H1 (cell line): ENCODE data around the gene KRT83. TPM values are rescaled to one million over a fixed set of nuclear protein-coding genes. Genes with fewer than 3 reads are reported as not detected.

ENCODE experiments used
- CTCF ChIA-PET: fragments of 300-600 bp; sonication (Branson Sonifier 250); formaldehyde crosslinking; loops from one replicate; lab custom pipeline; 2021; ENCODE audit not compliant: partially characterized antibody; lab: Charles Lee
- POLR2A ChIA-PET: fragments of 300-600 bp; sonication (Branson Sonifier 250); formaldehyde crosslinking; loops from one replicate; lab custom pipeline; 2021; ENCODE audit warnings: inconsistent platforms; ENCODE audit not compliant: partially characterized antibody; lab: Charles Lee
- DNase-seq, 2 experiments: peaks; one replicate each; pipeline versions ENCODE4 v3.0.0 to v3.0.0-alpha.2; 2010 to 2022; ENCODE audit warnings: low spot score in 2 of 2, low read depth in 1 of 2, mixed read lengths in 1 of 2
- FAIRE-seq: peaks from 2 replicates; lab custom pipeline; 2011; peaks lifted over from hg19 to GRCh38; lab: Jason Lieb, UNC
- H2AFZ ChIP-seq: 2 replicates; pipeline ENCODE4 v1.8.1; 2012; ENCODE audit warnings: low read length, inconsistent platforms
- H2AK5ac ChIP-seq: 2 replicates; pipeline ENCODE4 v1.6.1; 2013; ENCODE audit warnings: low read depth, low read length
- H2BK120ac ChIP-seq: replicated peaks from 2 replicates; pipeline ENCODE3; 2013; ENCODE audit warnings: low read depth, low read length, inconsistent platforms
- H2BK12ac ChIP-seq: 2 replicates; pipeline ENCODE4 v1.6.1; 2013; ENCODE audit warnings: low read depth, low read length
- H2BK15ac ChIP-seq: 2 replicates; pipeline ENCODE4 v1.6.1; 2013; ENCODE audit warnings: low read length
- H2BK20ac ChIP-seq: 2 replicates; pipeline ENCODE4 v1.6.1; 2013; ENCODE audit warnings: low read length
- H2BK5ac ChIP-seq: 2 replicates; pipeline ENCODE4 v1.6.1; 2013; ENCODE audit warnings: low read depth, low read length
- H3K14ac ChIP-seq: 2 replicates; pipeline ENCODE4 v1.6.1; 2013; ENCODE audit warnings: inconsistent platforms; ENCODE audit not compliant: insufficient read length
- H3K18ac ChIP-seq: 2 replicates; pipeline ENCODE4 v1.6.1; 2013; ENCODE audit warnings: low read length; ENCODE audit errors: extremely low read depth
- H3K23ac ChIP-seq: 2 replicates; pipeline ENCODE4 v1.6.1; 2013; ENCODE audit warnings: inconsistent platforms; ENCODE audit not compliant: insufficient read length
- H3K23me2 ChIP-seq: 2 replicates; pipeline ENCODE4 v1.6.1; 2013; ENCODE audit warnings: low read depth, low read length
- H3K27ac ChIP-seq: 2 replicates; pipeline ENCODE4 v1.6.1; 2011; ENCODE audit warnings: low read depth, low read length, inconsistent platforms
- H3K27me3 ChIP-seq, 4 experiments: replicated peaks in 1 of 4; 1 replicate in 1 of 4; 2 replicates in 3 of 4; pipeline versions ENCODE4 v1.6.1 to v1.8.1; 2011 to 2013; ENCODE audit warnings: low read length in 3 of 4, mild to moderate bottlenecking in 3 of 4, inconsistent platforms in 2 of 4, mixed read lengths in 2 of 4, moderate library complexity in 1 of 4; ENCODE audit not compliant: control insufficient read depth in 3 of 4, insufficient read depth in 3 of 4; ENCODE audit errors: extremely low read depth in 1 of 4
- H3K36me3 ChIP-seq, 4 experiments: 2 replicates each; pipeline versions ENCODE4 v1.6.1 to v1.8.1; 2011 to 2013; ENCODE audit warnings: mild to moderate bottlenecking in 4 of 4, low read length in 3 of 4, moderate library complexity in 2 of 4, control low read depth in 1 of 4, inconsistent platforms in 1 of 4; ENCODE audit not compliant: insufficient read depth in 4 of 4, control insufficient read depth in 2 of 4
- H3K4ac ChIP-seq: replicated peaks from 2 replicates; pipeline ENCODE3; 2013; ENCODE audit warnings: low read length, low read depth, mixed read lengths, inconsistent platforms; ENCODE audit not compliant: insufficient read length
- H3K4me1 ChIP-seq, 4 experiments: replicated peaks in 1 of 4; 1 replicate in 1 of 4; 2 replicates in 3 of 4; pipeline versions ENCODE4 v1.6.1 to v1.8.1; 2011 to 2013; ENCODE audit warnings: low read length in 3 of 4, inconsistent platforms in 2 of 4, mixed read lengths in 1 of 4; ENCODE audit not compliant: insufficient read depth in 4 of 4, control insufficient read depth in 3 of 4
- H3K4me2 ChIP-seq, 2 experiments: 2 replicates each; pipeline versions ENCODE4 v1.6.1 to v1.8.1; 2011 to 2013; ENCODE audit warnings: low read depth in 2 of 2, low read length in 2 of 2, control low read depth in 1 of 2, inconsistent platforms in 1 of 2, mild to moderate bottlenecking in 1 of 2; ENCODE audit not compliant: insufficient read depth in 1 of 2
- H3K4me3 ChIP-seq, 4 experiments: fragments of 200-600, 300-600 bp in 1 of 4; sonication (generic), shearing (Covaris generic), sonication (Bioruptor Twin) in 1 of 4; 2 replicates each; pipeline versions ENCODE4 v1.5.1 to v1.8.1; 2011 to 2016; ENCODE audit warnings: low read length in 4 of 4, low read depth in 3 of 4, control low read depth in 2 of 4, inconsistent platforms in 2 of 4, mild to moderate bottlenecking in 2 of 4, mixed read lengths in 1 of 4, moderate library complexity in 1 of 4; ENCODE audit not compliant: insufficient read depth in 2 of 4; ENCODE audit errors: extremely low read depth in 1 of 4
- H3K56ac ChIP-seq: replicated peaks from 2 replicates; pipeline ENCODE3; 2013; ENCODE audit warnings: low read depth, mild to moderate bottlenecking, mixed read lengths, low read length, inconsistent platforms; ENCODE audit not compliant: insufficient read length
- H3K79me1 ChIP-seq: 2 replicates; pipeline ENCODE4 v1.6.1; 2013; ENCODE audit warnings: low read depth, low read length, control low read depth
- H3K79me2 ChIP-seq, 2 experiments: 2 replicates each; pipeline versions ENCODE4 v1.6.1 to v1.8.1; 2012 to 2013; ENCODE audit warnings: low read length in 2 of 2, mild to moderate bottlenecking in 2 of 2, inconsistent platforms in 1 of 2; ENCODE audit not compliant: insufficient read depth in 2 of 2, control insufficient read depth in 1 of 2
- H3K9ac ChIP-seq, 4 experiments: replicated peaks in 1 of 4; 1 replicate in 1 of 4; 2 replicates in 3 of 4; pipeline versions ENCODE4 v1.6.1 to v1.8.1; 2011 to 2013; ENCODE audit warnings: low read depth in 3 of 4, low read length in 3 of 4, control low read depth in 2 of 4, mild to moderate bottlenecking in 2 of 4, moderate library complexity in 2 of 4, inconsistent platforms in 1 of 4; ENCODE audit errors: extremely low read depth in 1 of 4
- H3K9me3 ChIP-seq, 2 experiments: 2 replicates each; pipeline versions ENCODE4 v1.6.1 to v1.8.1; 2012 to 2013; ENCODE audit warnings: mild to moderate bottlenecking in 2 of 2, moderate library complexity in 2 of 2, control low read depth in 1 of 2, inconsistent platforms in 1 of 2, low read depth in 1 of 2, low read length in 1 of 2, mixed read lengths in 1 of 2; ENCODE audit not compliant: insufficient read depth in 2 of 2
- H4K20me1 ChIP-seq, 2 experiments: replicated peaks in 1 of 2; 2 replicates each; pipeline versions ENCODE3 to v1.8.1; 2011 to 2013; ENCODE audit warnings: inconsistent platforms in 2 of 2, low read length in 2 of 2, mild to moderate bottlenecking in 1 of 2; ENCODE audit not compliant: insufficient read depth in 2 of 2, control insufficient read depth in 1 of 2
- H4K5ac ChIP-seq: 2 replicates; pipeline ENCODE4 v1.6.1; 2013; ENCODE audit warnings: low read length, low read depth, mixed read lengths, inconsistent platforms; ENCODE audit not compliant: insufficient read length
- H4K8ac ChIP-seq: 2 replicates; pipeline ENCODE4 v1.8.0; 2013; ENCODE audit warnings: mild to moderate bottlenecking, moderate library complexity, low read length, inconsistent platforms; ENCODE audit not compliant: insufficient read depth; ENCODE audit errors: extremely low read depth
- H4K91ac ChIP-seq: replicated peaks from 2 replicates; pipeline ENCODE3; 2013; ENCODE audit warnings: low read length, mixed read lengths, inconsistent platforms; ENCODE audit not compliant: insufficient read length
- BACH1 ChIP-seq: IDR thresholded peaks from 2 replicates; pipeline ENCODE4 v1.6.1; 2012; ENCODE audit warnings: low read length, improper control_type of control experiment
- BRCA1 ChIP-seq: IDR thresholded peaks from 2 replicates; pipeline ENCODE4 v1.6.1; 2012; ENCODE audit warnings: low read depth, low read length, improper control_type of control experiment
- CBX8 ChIP-seq: fragments of 300-800, 300-1000 bp; sonication (generic); IDR thresholded peaks from 2 replicates; pipeline ENCODE4 v1.7.1; 2016; ENCODE audit warnings: low read depth, low read length, borderline replicate concordance
- FOSL1 ChIP-seq: IDR thresholded peaks from 2 replicates; pipeline ENCODE4 v1.6.1; 2011; ENCODE audit warnings: mild to moderate bottlenecking, low read depth, low read length, moderate library complexity; ENCODE audit not compliant: insufficient read depth
- GABPA ChIP-seq: IDR thresholded peaks from 2 replicates; pipeline ENCODE4 v1.6.1; 2011; ENCODE audit warnings: mild to moderate bottlenecking, low read length, moderate library complexity, borderline replicate concordance; ENCODE audit not compliant: insufficient read depth
- JUN ChIP-seq: IDR thresholded peaks from 2 replicates; pipeline ENCODE4 v1.6.1; 2011; ENCODE audit warnings: low read depth, mild to moderate bottlenecking, improper control_type of control experiment, low read length
- KDM5A ChIP-seq: fragments of 200-600 bp; IDR thresholded peaks from 2 replicates; pipeline ENCODE4 v1.7.1; 2012; ENCODE audit warnings: mild to moderate bottlenecking, low read length, inconsistent platforms, mixed read lengths
- MAFK ChIP-seq: IDR thresholded peaks from 2 replicates; pipeline ENCODE4 v1.6.1; 2012; ENCODE audit warnings: low read depth, mild to moderate bottlenecking, improper control_type of control experiment, low read length
- NANOG ChIP-seq: IDR thresholded peaks from 2 replicates; pipeline ENCODE4 v1.6.1; 2011; ENCODE audit warnings: low read length, low read depth, mild to moderate bottlenecking, inconsistent platforms; ENCODE audit not compliant: insufficient read depth, poor library complexity, severe bottlenecking
- NRF1 ChIP-seq: IDR thresholded peaks from 2 replicates; pipeline ENCODE4 v1.6.1; 2011; ENCODE audit warnings: mild to moderate bottlenecking, low read depth, low read length, improper control_type of control experiment
- SP1 ChIP-seq: IDR thresholded peaks from 2 replicates; pipeline ENCODE4 v1.6.1; 2011; ENCODE audit warnings: low read depth, low read length
- SRF ChIP-seq: IDR thresholded peaks from 2 replicates; pipeline ENCODE4 v1.6.1; 2011; ENCODE audit warnings: mild to moderate bottlenecking, low read depth, low read length, moderate library complexity
- TEAD4 ChIP-seq: IDR thresholded peaks from 2 replicates; pipeline ENCODE4 v1.6.1; 2012; ENCODE audit warnings: low read depth, low read length, inconsistent platforms, mixed read lengths
- WGBS, 2 experiments: shearing (Covaris generic) in 1 of 2; methylation state at CpG; one replicate each; pipeline versions ENCODE4 v1.1.6 to v1.1.7; 2013 to 2015; ENCODE audit warnings: low lambda C conversion rate in 2 of 2, mixed read lengths in 2 of 2, inconsistent platforms in 1 of 2, low coverage in 1 of 2, missing lambda C conversion rate in 1 of 2; ENCODE audit not compliant: insufficient replicate concordance in 2 of 2, insufficient coverage in 1 of 2, insufficient read length in 1 of 2; ENCODE audit errors: extremely low coverage in 1 of 2, missing lambda C conversion rate in 1 of 2; 5-methylcytosine and 5-hydroxymethylcytosine counted together
- polyA plus RNA-seq, 7 experiments: library from polyadenylated mRNA; depleted of rRNA in 3 of 7; stranded (reverse) in 5 of 7; unstranded in 2 of 7; fragments of >200 nt in 5 of 7; fragments of 200-250 nt in 2 of 7; gene quantifications; 1 replicate in 5 of 7; 2 replicates in 1 of 7; 4 replicates in 1 of 7; pipeline versions ENCODE4 v1.2.1 to v1.2.3, GENCODE V29; 2011 to 2013; ENCODE audit warnings: missing spikeins in 2 of 7, mixed read lengths in 2 of 7
- total RNA-seq: library from RNA; stranded (reverse); fragmentation: NEBNext Ultra II Directional; extraction: Animal tissue kit (Norgen Biotek cat#: 25700); gene quantifications from 2 replicates; pipeline ENCODE4 v1.2.1, GENCODE V29; 2021

The KRT83 gene
- total and polyA plus RNA-seq, 2 of the 8 experiments (the other 6 are each of a cell fraction or from before 2014, with no cell fraction given) = not detected

DNA sequence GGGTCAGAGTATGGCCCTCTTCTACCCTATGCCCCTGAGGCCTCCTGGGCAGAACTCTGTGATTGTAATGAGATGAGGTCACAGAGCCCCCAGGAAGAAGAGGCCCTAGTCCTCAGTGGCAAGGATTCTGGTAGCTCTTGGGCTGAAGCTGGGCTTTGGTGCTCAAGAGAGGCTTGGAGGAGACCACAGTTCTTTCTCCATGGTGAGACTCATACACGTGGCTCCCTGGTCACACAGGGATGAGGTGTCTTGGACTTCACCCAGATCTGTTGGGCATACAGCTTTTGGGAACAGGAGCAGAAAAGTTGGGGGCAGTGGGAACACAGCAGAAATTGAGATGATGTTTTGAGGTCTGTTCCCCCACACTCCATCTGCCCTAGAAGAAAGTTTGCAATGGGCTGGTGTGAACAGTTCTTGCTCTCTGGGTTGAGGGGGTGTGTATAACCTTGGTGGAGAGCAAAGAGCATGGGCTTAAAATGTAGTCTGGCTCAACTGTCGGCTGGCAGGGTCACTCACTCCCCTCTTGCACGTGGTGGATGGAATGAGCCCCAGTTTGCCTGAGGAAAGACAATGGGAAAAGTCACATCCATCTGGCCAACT, 46.6 kb downstream of the KRT83 start, which contains the start of gene KRT86:
Gene KRT86 (plus strand): TSS at position 125 of the 600 bp plus-strand sequence. CDS start 27,272 bp downstream, outside the sequence.
- CTCF ChIA-PET = interaction anchor here (1.1 to 10.7 kb wide), 14 partner anchors 9 to 119 kb away, joined by 3 to 99 read pairs (median 4); no protein-coding TSS in a partner anchor

More for the DNA sequence above, 46.6 kb downstream of the KRT83 start, which contains the start of gene KRT86:
- Histone ChIP-seq H3K23me2 (peaks cover 4% of the 10 kb centered on the region; the same call in 1 of the 2 replicates), H3K4ac (no peak within 1 kb of the TSS), H3K14ac (no peak within 1 kb of the TSS), H4K91ac (no peak within 1 kb of the TSS), H3K27ac (no peak within 1 kb of the TSS), H2BK15ac (no peak within 1 kb of the TSS), H3K36me3 (no peaks in the 10 kb centered on the region), H4K5ac (no peak within 1 kb of the TSS), H2AK5ac (no peak within 1 kb of the TSS), H2BK5ac (no peak within 1 kb of the TSS), H3K4me2 (no peak within 1 kb of the TSS), H3K9me3 (no peaks in the 10 kb centered on the region), H4K8ac (no peak within 1 kb of the TSS), H2BK20ac (no peak within 1 kb of the TSS), H2BK120ac (no peak within 1 kb of the TSS), H3K79me1 (no peaks in the 10 kb centered on the region; the same call in 1 of the 2 replicates), H3K9ac (no peak within 1 kb of the TSS), H3K56ac (no peak within 1 kb of the TSS), H3K79me2 (no peaks in the 10 kb centered on the region), H3K18ac (no peak within 1 kb of the TSS), H4K20me1 (no peaks in the 10 kb centered on the region), H3K23ac (no peak within 1 kb of the TSS), H3K4me3 (no peak within 1 kb of the TSS), H3K27me3 (peaks cover 0 to 11% (median 5%) of the 10 kb centered on the region in 4 experiments; a peak in 4 of 7 replicates), H2BK12ac (no peak within 1 kb of the TSS), H2AFZ (no peak within 1 kb of the TSS), H3K4me1 (peaks cover 0 to 4% (median 0%) of the 10 kb centered on the region in 4 experiments; a peak in 1 of 7 replicates)
- no peak for DNase-seq
- FAIRE-seq = no peak
- TF ChIP-seq FOSL1 = no peak
- TF ChIP-seq MAFK = no peak
- TF ChIP-seq SRF = no peak
- TF ChIP-seq BACH1 = no peak
- no peak for TF ChIP-seq JUN
- TF ChIP-seq NRF1 = no peak
- no peak for TF ChIP-seq NANOG
- no peak for TF ChIP-seq CBX8
- no peak for TF ChIP-seq TEAD4
- no peak for TF ChIP-seq SP1
- no peak for TF ChIP-seq KDM5A
- TF ChIP-seq GABPA = no peak
- TF ChIP-seq BRCA1 = no peak
- POLR2A ChIA-PET = no interaction called here
- 78% methylated on average over 3 of the region's 3 CpGs; no CpG with 5 or more reads in 1 of the 2 experiments for WGBS, 2 experiments
